GM12864 (cell line): ENCODE results near the gene MEGF6.

Experiments
- DNase-seq: peaks from one replicate; pipeline ENCODE4 v3.0.0-alpha.2; 2011; ENCODE audit warnings: low read depth
- H3K4me3 ChIP-seq: 2 replicates; pipeline ENCODE4 v1.5.1; 2011; ENCODE audit warnings: mild to moderate bottlenecking, low read depth, low read length, control low read depth
- CTCF ChIP-seq: IDR thresholded peaks from 2 replicates; pipeline ENCODE4 v1.5.1; 2011; ENCODE audit warnings: low read depth, mild to moderate bottlenecking, moderate library complexity, low read length, control low read depth, inconsistent platforms; ENCODE audit errors: missing control alignments

The MEGF6 gene

GRCh38 chr1:3597599-3597964 lies 13.7 kb downstream of the MEGF6 start:
- no peak for DNase-seq

GRCh38 chr1:3596663-3597598 lies 14.4 kb downstream of the MEGF6 start:
- TF ChIP-seq CTCF, result no peak
- DNase-seq, result no peak
- no peak overlapping the region for H3K4me3 ChIP-seq

More at GRCh38 chr1:3597599-3597964, 13.7 kb downstream of the MEGF6 start:
- H3K4me3 ChIP-seq, result no peak overlapping the region
- no peak for TF ChIP-seq CTCF

GRCh38 chr1:3595949-3596348 lies 15.4 kb downstream of the MEGF6 start:
- no peak for TF ChIP-seq CTCF
- no peak for DNase-seq
- no peak overlapping the region for H3K4me3 ChIP-seq

- no peak for DNase-seq
- TF ChIP-seq CTCF, result no peak
- H3K4me3 ChIP-seq, result no peak overlapping the region
Measured at GRCh38 chr1:3594706-3595377, 16.5 kb downstream of the MEGF6 start.

- no peak overlapping the region for H3K4me3 ChIP-seq
- no peak for TF ChIP-seq CTCF
- no peak for DNase-seq
Measured at GRCh38 chr1:3593745-3594144, 17.6 kb downstream of the MEGF6 start.

GRCh38 chr1:3593334-3593733 lies 18.0 kb downstream of the MEGF6 start:
- no peak for DNase-seq
- no peak for TF ChIP-seq CTCF
- no peak overlapping the region for H3K4me3 ChIP-seq
